Stimulated activated CD8-positive, alpha-beta memory T cell treated with anti-CD3 and anti-CD28 coated beads, Interleukin-12 subunit alpha, Interleukin-12 subunit beta, amount 100 ng/mL, for 1 hour (primary cell): Measurements from ENCODE around the gene MALRD1.

Experiments used
- DNase-seq: peaks from one replicate; pipeline ENCODE4 v3.0.0-alpha.2; 2020; ENCODE audit warnings: low read depth

The MALRD1 gene

GRCh38 chr10:19652750-19653149 lies 604.1 kb downstream of the MALRD1 start:
- DNase-seq, result no peak

- DNase-seq, result no peak
Observed at GRCh38 chr10:19653931-19654330, 605.3 kb downstream of the MALRD1 start.

- no peak for DNase-seq
Observed at GRCh38 chr10:19654576-19654975, 606.0 kb downstream of the MALRD1 start.

GRCh38 chr10:19656420-19657042 lies 607.9 kb downstream of the MALRD1 start:
- DNase-seq, result no peak

GRCh38 chr10:19658131-19658530 lies 609.5 kb downstream of the MALRD1 start:
- no peak for DNase-seq

GRCh38 chr10:19658622-19659233 lies 610.1 kb downstream of the MALRD1 start:
- no peak for DNase-seq

GRCh38 chr10:19659920-19660655 lies 611.5 kb downstream of the MALRD1 start:
- no peak for DNase-seq

GRCh38 chr10:19663344-19663743 lies 614.7 kb downstream of the MALRD1 start:
- no peak for DNase-seq

- DNase-seq, result no peak
Observed at GRCh38 chr10:19668116-19668515, 619.5 kb downstream of the MALRD1 start.

GRCh38 chr10:19676063-19676462 lies 627.5 kb downstream of the MALRD1 start:
- no peak for DNase-seq

GRCh38 chr10:19683356-19683755 lies 634.8 kb downstream of the MALRD1 start:
- DNase-seq, result no peak

GRCh38 chr10:19683960-19684359 lies 635.4 kb downstream of the MALRD1 start:
- DNase-seq, result no peak

GRCh38 chr10:19688344-19688743 lies 639.7 kb downstream of the MALRD1 start:
- no peak for DNase-seq

- no peak for DNase-seq
Observed at GRCh38 chr10:19689231-19689630, 640.6 kb downstream of the MALRD1 start.

GRCh38 chr10:19699299-19699698 lies 650.7 kb downstream of the MALRD1 start:
- DNase-seq, result no peak

- DNase-seq, result no peak
Observed at GRCh38 chr10:19701427-19702052, 652.9 kb downstream of the MALRD1 start.

GRCh38 chr10:19702215-19702614 lies 653.6 kb downstream of the MALRD1 start:
- no peak for DNase-seq

- no peak for DNase-seq
Observed at GRCh38 chr10:19704544-19704943, 655.9 kb downstream of the MALRD1 start.

- no peak for DNase-seq
Observed at GRCh38 chr10:19705250-19705649, 656.6 kb downstream of the MALRD1 start.

- DNase-seq, result no peak
Observed at GRCh38 chr10:19706904-19707303, 658.3 kb downstream of the MALRD1 start.

- DNase-seq, result no peak
Observed at GRCh38 chr10:19707376-19707775, 658.8 kb downstream of the MALRD1 start.

GRCh38 chr10:19708031-19708430 lies 659.4 kb downstream of the MALRD1 start:
- no peak for DNase-seq

- DNase-seq, result no peak
Observed at GRCh38 chr10:19710600-19710999, 662.0 kb downstream of the MALRD1 start.
